ENCODE measurements around the gene ADAMTS2. TPM values are rescaled to one million over a fixed set of nuclear protein-coding genes. Genes with fewer than 3 reads are reported as not detected.

Gene ADAMTS2
- total RNA-seq, 1 donor from 2014 or later, result 8.2 TPM

- no peaks in the 10 kb centered on the region for H3K4me1 Mint-ChIP-seq
- TF ChIP-seq CTCF (IDR thresholded peaks at IDR 0.05; ENCODE audit: unreplicated experiment), result no peak
- H3K27me3 Mint-ChIP-seq (ENCODE audit: low read depth), result no peaks in the 10 kb centered on the region
- no peak overlapping the region for H3K27ac Mint-ChIP-seq
- no peaks in the 10 kb centered on the region for H3K36me3 Mint-ChIP-seq
- peaks cover under 1% of the 10 kb centered on the region for H3K9me3 Mint-ChIP-seq
- no peak overlapping the region for H3K4me3 Mint-ChIP-seq
- no peak for DNase-seq (ENCODE audit: low spot score in 2 of 2, unreplicated experiment in 2 of 2)
Measured at GRCh38 chr5:179154991-179155955, 190.0 kb downstream of the ADAMTS2 start.

- no peaks in the 10 kb centered on the region for H3K27me3 Mint-ChIP-seq (ENCODE audit: low read depth)
- no peaks in the 10 kb centered on the region for H3K9me3 Mint-ChIP-seq
- no peak for TF ChIP-seq CTCF (IDR thresholded peaks at IDR 0.05; ENCODE audit: unreplicated experiment)
- no peaks in the 10 kb centered on the region for H3K36me3 Mint-ChIP-seq
- no peak for DNase-seq (ENCODE audit: low spot score in 2 of 2, unreplicated experiment in 2 of 2)
- H3K4me1 Mint-ChIP-seq, result no peaks in the 10 kb centered on the region
- no peak overlapping the region for H3K4me3 Mint-ChIP-seq
- no peak overlapping the region for H3K27ac Mint-ChIP-seq
Measured at GRCh38 chr5:179154346-179154990, 190.8 kb downstream of the ADAMTS2 start.

- Mint-ChIP-seq H3K9me3 (no peaks in the 10 kb centered on the region), H3K4me3 (no peak overlapping the region), H3K36me3 (no peaks in the 10 kb centered on the region), H3K4me1 (no peaks in the 10 kb centered on the region), H3K27ac (no peak overlapping the region), H3K27me3 (ENCODE audit: low read depth) (no peaks in the 10 kb centered on the region)
- no peak for DNase-seq (ENCODE audit: low spot score in 2 of 2, unreplicated experiment in 2 of 2)
- TF ChIP-seq CTCF (IDR thresholded peaks at IDR 0.05; ENCODE audit: unreplicated experiment), result no peak
Measured at GRCh38 chr5:179153921-179154345, 191.3 kb downstream of the ADAMTS2 start.

- Mint-ChIP-seq H3K4me1 (no peaks in the 10 kb centered on the region), H3K27ac (no peak overlapping the region), H3K4me3 (no peak overlapping the region), H3K27me3 (ENCODE audit: low read depth) (no peaks in the 10 kb centered on the region), H3K36me3 (no peaks in the 10 kb centered on the region), H3K9me3 (no peaks in the 10 kb centered on the region)
- no peak for TF ChIP-seq CTCF (IDR thresholded peaks at IDR 0.05; ENCODE audit: unreplicated experiment)
- no peak for DNase-seq (ENCODE audit: low spot score in 2 of 2, unreplicated experiment in 2 of 2)
Measured at GRCh38 chr5:179153341-179153901, 191.8 kb downstream of the ADAMTS2 start.

GRCh38 chr5:179152941-179153340 is 192.3 kb downstream of the ADAMTS2 start:
- no peak for TF ChIP-seq CTCF (IDR thresholded peaks at IDR 0.05; ENCODE audit: unreplicated experiment)
- Mint-ChIP-seq H3K4me1 (no peaks in the 10 kb centered on the region), H3K36me3 (no peaks in the 10 kb centered on the region), H3K9me3 (no peaks in the 10 kb centered on the region), H3K27me3 (ENCODE audit: low read depth) (no peaks in the 10 kb centered on the region), H3K4me3 (no peak overlapping the region), H3K27ac (no peak overlapping the region)
- DNase-seq (ENCODE audit: low spot score in 2 of 2, unreplicated experiment in 2 of 2), result no peak
